ENCODE data around the gene IWS1. TPM values are rescaled to one million over a fixed set of nuclear protein-coding genes. Genes with fewer than 3 reads are reported as not detected.
"Not testable (repeated sequence)": the region's sequence is repeated elsewhere in the genome, so short reads cannot be mapped to it uniquely, and the experiment has no call there.

IWS1 gene
- total and polyA plus RNA-seq, 12 donors, result 37.4 to 64.8 (median 46.4) TPM

DNA sequence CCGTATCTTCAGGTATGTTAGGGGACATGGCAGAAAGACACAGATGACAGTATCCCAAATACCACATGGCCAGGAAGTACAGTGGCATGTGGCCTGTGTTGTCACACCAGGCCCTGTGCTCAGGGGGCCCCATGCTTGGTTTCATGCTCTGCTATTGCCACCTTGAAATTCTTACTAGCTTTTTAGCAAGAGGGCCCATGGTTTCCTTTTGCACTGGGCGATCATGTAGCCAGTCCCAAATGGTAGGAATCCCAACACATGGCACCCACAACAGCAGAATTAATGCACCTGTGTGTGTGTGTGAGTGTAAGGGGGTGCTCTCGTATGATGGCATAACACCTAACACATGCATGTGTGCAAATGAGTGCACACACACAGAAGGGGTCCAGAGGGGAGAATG lies 48.4 kb upstream of the IWS1 start:
- ATAC-seq (no peak), DNase-seq (no peak)
- no peak overlapping the region for H3K4me3 ChIP-seq
- intact Hi-C loops (cut with DNase I), result no loop called here
- H3K9me3 ChIP-seq, result no peaks in the 10 kb centered on the region
- H3K36me3 ChIP-seq, result no peaks in the 10 kb centered on the region
- H3K27me3 ChIP-seq, result no peaks in the 10 kb centered on the region
- H3K4me1 ChIP-seq, result peaks cover 0 to 31% (median 28%) of the 10 kb centered on the region in 9 donors
- WGBS, 2 donors, result 94 to 96% methylated on average over 3 of the region's 3 CpGs
- no peak overlapping the region for H3K27ac ChIP-seq
- TF ChIP-seq, protein P1, sequence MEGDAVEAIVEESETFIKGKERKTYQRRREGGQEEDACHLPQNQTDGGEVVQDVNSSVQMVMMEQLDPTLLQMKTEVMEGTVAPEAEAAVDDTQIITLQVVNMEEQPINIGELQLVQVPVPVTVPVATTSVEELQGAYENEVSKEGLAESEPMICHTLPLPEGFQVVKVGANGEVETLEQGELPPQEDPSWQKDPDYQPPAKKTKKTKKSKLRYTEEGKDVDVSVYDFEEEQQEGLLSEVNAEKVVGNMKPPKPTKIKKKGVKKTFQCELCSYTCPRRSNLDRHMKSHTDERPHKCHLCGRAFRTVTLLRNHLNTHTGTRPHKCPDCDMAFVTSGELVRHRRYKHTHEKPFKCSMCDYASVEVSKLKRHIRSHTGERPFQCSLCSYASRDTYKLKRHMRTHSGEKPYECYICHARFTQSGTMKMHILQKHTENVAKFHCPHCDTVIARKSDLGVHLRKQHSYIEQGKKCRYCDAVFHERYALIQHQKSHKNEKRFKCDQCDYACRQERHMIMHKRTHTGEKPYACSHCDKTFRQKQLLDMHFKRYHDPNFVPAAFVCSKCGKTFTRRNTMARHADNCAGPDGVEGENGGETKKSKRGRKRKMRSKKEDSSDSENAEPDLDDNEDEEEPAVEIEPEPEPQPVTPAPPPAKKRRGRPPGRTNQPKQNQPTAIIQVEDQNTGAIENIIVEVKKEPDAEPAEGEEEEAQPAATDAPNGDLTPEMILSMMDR (IDR thresholded peaks at IDR 0.05), result no peak

DNA sequence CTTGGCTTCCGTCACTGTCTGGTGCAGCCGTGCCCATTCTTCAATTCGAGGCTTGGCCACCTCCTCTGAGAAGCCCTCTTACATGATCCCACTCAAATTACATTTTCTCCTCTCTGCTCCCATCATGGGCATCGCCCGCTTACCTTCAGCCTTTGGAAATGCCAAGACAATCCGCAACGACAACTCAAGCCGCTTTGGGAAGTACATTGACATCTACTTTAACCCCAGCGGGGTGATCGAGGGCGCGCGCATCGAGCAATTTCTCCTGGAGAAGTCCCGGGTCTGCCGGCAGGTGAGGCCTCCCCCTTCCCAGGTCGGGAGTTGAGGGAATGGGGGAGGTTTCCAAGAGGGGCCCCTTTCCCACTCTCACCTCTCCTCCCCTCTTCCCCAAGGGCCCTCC lies 47.5 kb upstream of the IWS1 start:
- Histone ChIP-seq H3K4me3 (no peak overlapping the region), H3K36me3 (no peaks in the 10 kb centered on the region), H3K27ac (no peak overlapping the region), H3K27me3 (no peaks in the 10 kb centered on the region), H3K9me3 (no peaks in the 10 kb centered on the region), H3K4me1 (peaks cover 3 to 40% (median 37%) of the 10 kb centered on the region in 9 donors)
- TF ChIP-seq, protein P1 (IDR thresholded peaks at IDR 0.05), result no peak
- DNase-seq (no peak), ATAC-seq (no peak)
- intact Hi-C loops (cut with DNase I), result no loop called here
- WGBS, 2 donors, result 94 to 97% methylated on average over 17 of the region's 17 CpGs

DNA sequence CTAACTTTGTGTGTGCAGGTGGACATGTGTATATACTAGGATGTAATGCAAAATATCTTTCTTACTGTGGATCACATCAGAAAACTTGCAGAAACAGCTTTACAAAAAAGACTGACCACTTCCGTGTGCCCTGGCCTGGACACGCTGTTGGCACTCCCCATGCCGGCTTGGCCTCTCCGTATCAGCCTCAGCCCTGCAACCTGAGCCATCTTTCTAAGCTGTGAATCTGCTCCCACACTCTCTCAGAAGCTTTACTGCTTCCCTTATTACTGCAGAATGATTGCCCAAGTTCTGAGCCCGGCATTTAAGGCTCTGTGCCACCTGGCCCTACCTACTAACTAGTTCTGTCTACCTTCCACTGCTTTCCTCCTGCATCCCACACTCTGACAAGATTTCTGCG lies 47.0 kb upstream of the IWS1 start:
- H3K36me3 ChIP-seq, result no peaks in the 10 kb centered on the region
- DNase-seq, result no peak
- no peaks in the 10 kb centered on the region for H3K9me3 ChIP-seq
- no peak overlapping the region for H3K4me3 ChIP-seq
- TF ChIP-seq, protein P1 (IDR thresholded peaks at IDR 0.05), result no peak
- H3K4me1 ChIP-seq, result peaks cover 3 to 45% (median 38%) of the 10 kb centered on the region in 9 donors
- ATAC-seq, result no peak
- intact Hi-C loops (cut with DNase I), result no loop called here
- H3K27ac ChIP-seq, result no peak overlapping the region
- no peaks in the 10 kb centered on the region for H3K27me3 ChIP-seq
- WGBS, 2 donors, result 97 to 98% methylated on average over 6 of the region's 6 CpGs

DNA sequence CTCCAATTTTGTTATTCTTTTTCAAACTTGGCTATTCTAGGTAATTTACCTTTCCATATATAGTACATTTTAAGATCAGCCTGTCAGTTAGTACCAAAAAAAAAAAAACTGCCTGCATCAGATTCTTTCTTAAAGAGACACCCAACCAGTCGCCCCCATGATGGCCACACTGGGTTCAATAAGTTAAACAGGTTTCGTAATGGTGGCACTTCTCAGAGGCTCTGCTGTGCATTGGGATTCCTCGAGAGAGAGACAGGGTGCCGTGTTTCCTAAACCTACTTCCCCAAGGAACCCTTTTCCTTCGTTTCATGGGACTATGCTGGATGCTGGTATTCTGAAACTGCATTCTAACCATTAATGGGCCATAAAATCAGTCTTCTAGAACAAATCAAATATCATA lies 46.6 kb upstream of the IWS1 start:
- DNase-seq (no peak), ATAC-seq (no peak)
- Histone ChIP-seq H3K27me3 (no peaks in the 10 kb centered on the region), H3K36me3 (no peaks in the 10 kb centered on the region), H3K9me3 (no peaks in the 10 kb centered on the region), H3K27ac (no peak overlapping the region), H3K4me1 (peaks cover 3 to 49% (median 38%) of the 10 kb centered on the region in 9 donors), H3K4me3 (no peak overlapping the region)
- 90 to 97% methylated on average over 5 of the region's 5 CpGs for WGBS, 2 donors
- intact Hi-C loops (cut with DNase I), result no loop called here
- TF ChIP-seq, protein P1 (IDR thresholded peaks at IDR 0.05), result no peak

DNA sequence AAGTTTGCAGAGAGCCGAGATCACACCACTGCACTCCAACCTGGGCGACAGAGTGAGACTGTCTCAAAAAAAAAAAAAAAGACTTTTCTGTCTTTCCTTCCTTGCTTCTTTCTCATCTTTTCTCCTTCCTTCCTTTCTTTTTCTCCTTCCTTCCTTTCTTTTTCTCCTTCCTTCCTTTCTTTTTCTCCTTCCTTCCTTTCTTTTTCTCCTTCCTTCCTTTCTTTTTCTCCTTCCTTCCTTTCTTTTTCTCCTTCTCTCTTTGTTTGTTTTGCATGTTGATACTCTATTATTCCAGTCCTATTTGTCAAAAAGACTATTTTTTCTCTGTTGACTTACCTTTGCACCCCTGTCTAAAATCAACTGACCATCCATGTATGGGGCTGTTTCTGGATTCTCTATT lies 46.1 kb upstream of the IWS1 start:
- H3K9me3 ChIP-seq; H3K27ac ChIP-seq; intact Hi-C loops (cut with DNase I); ATAC-seq; H3K36me3 ChIP-seq; DNase-seq; H3K27me3 ChIP-seq; H3K4me3 ChIP-seq: not testable (repeated sequence)
- 97 to 98% methylated on average over 2 of the region's 2 CpGs for WGBS, 2 donors
- H3K4me1 ChIP-seq, result peaks cover 3 to 52% (median 38%) of the 10 kb centered on the region in 9 donors

All from heart right ventricle (tissue), 16 donors.